Upper lobe of right lung (tissue), 1 donor: ENCODE data around the gene CFAP68. TPM values are rescaled to one million over a fixed set of nuclear protein-coding genes. Genes with fewer than 3 reads are reported as not detected.

Source experiments
- ATAC-seq: fragments of 200-7000 bp; cut with Tn5 transposase; one replicate; pipeline ENCODE4 v1.9.1; 2020; ENCODE audit warnings: mild to moderate bottlenecking, moderate library complexity
- DNase-seq: peaks from one replicate; pipeline ENCODE4 v3.0.0-alpha.2; 2020
- H3K27ac ChIP-seq: fragments of 200-600 bp; one replicate; pipeline ENCODE4 v1.8.0; 2022
- H3K27me3 ChIP-seq: fragments of 200-600 bp; one replicate; pipeline ENCODE4 v1.8.0; 2022; ENCODE audit warnings: mild to moderate bottlenecking
- H3K36me3 ChIP-seq: fragments of 200-600 bp; one replicate; pipeline ENCODE4 v1.8.0; 2022
- H3K4me1 ChIP-seq: fragments of 200-600 bp; one replicate; pipeline ENCODE4 v1.8.0; 2022
- H3K4me3 ChIP-seq: fragments of 200-600 bp; one replicate; pipeline ENCODE4 v1.8.0; 2022; ENCODE audit warnings: mild to moderate bottlenecking
- H3K9me3 ChIP-seq: fragments of 200-600 bp; one replicate; pipeline ENCODE4 v1.8.0; 2022
- intact Hi-C: fragments of 100-400 bp; cut with DNase I; formaldehyde crosslinking; loops from one replicate; pipeline ENCODE4 v1.11.0; 2022
- total RNA-seq: library from RNA; stranded (reverse); fragmentation: NEBNext Ultra II Directional; extraction: Animal tissue kit (Norgen Biotek cat#: 25700); gene quantifications from one replicate; pipeline ENCODE4 v1.2.1, GENCODE V29; 2021
- TF ChIP-seq, protein P1 (sequence below): fragments of 200-600 bp; IDR thresholded peaks from one replicate; pipeline ENCODE4 v1.8.0; 2022; ENCODE audit warnings: antibody characterized with exemption
- donor health status: DM: no; HTN: yes; CAD: no; lungs with severe emphysema.

The CFAP68 gene
- total RNA-seq, 1 donor from 2014 or later, result 20.0 TPM

DNA sequence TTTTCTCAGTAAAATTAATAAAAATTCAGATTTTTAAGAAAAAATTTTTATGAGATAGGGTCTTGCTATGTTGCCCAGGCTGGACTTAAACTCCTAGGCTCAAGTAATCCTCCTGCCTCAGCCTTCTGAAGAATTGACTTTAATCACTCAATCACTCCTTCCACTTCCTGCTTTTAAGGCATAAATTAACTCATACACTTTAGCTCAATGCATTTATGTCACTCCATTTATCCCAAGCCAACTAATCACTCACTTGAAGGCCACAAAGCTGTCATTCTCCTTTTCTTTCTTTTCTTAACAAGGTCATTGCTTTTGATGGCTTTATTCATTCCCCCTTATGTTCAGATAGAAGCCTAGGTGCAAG lies 8.8 kb upstream of the CFAP68 start:
- no peaks in the 10 kb centered on the region for H3K9me3 ChIP-seq
- intact Hi-C loops, result no loop called here
- TF ChIP-seq, protein P1, sequence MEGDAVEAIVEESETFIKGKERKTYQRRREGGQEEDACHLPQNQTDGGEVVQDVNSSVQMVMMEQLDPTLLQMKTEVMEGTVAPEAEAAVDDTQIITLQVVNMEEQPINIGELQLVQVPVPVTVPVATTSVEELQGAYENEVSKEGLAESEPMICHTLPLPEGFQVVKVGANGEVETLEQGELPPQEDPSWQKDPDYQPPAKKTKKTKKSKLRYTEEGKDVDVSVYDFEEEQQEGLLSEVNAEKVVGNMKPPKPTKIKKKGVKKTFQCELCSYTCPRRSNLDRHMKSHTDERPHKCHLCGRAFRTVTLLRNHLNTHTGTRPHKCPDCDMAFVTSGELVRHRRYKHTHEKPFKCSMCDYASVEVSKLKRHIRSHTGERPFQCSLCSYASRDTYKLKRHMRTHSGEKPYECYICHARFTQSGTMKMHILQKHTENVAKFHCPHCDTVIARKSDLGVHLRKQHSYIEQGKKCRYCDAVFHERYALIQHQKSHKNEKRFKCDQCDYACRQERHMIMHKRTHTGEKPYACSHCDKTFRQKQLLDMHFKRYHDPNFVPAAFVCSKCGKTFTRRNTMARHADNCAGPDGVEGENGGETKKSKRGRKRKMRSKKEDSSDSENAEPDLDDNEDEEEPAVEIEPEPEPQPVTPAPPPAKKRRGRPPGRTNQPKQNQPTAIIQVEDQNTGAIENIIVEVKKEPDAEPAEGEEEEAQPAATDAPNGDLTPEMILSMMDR, result no peak
- H3K4me1 ChIP-seq, result peaks cover 7% of the 10 kb centered on the region
- H3K27me3 ChIP-seq, result no peaks in the 10 kb centered on the region
- H3K36me3 ChIP-seq, result peaks cover 33% of the 10 kb centered on the region
- peak overlapping the region; percentile 85 for H3K27ac ChIP-seq
- DNase-seq, result no peak
- ATAC-seq, result no peak
- H3K4me3 ChIP-seq, result peak overlapping the region; percentile 86

DNA sequence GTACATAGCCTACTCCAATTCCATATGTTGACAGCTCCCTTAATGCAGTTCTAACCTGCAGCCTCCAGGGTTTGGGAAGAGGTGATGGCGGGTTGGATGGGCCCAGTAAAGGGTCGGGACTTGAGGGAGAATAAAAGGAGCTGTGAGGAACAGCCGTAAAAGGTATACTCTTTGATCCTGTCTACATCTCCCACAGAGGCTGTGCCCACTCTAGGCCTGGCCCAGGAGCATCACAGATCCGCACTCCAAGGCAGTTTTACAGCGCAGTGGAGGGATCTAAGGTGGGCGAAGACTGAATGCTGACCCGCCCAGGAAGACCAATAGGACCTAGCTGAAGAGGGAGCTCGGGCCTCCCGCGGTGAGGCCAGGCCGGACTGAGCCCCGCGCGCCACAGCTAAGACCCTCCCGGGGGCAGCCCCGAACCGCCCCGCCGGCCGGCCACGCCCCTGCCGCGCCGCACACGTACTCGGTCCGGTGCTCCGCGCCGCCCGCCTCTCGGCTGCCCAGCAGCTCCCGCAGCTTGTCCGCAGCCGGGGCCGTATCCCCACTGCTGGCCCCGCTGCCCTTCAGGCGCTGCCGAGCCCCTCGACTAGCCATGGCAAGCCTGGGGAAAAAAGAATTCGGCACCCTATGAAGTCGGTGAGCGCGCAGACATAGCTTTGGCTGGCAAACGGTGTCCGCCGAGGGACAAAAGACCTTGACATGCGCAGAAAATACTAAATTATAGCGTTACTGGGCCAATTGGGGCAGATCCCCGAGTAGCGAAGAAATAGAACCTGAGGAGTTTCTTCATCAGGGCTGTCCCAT lies 8.3 kb upstream of the CFAP68 start, which contains the start of gene ALG9:
TSS of gene ALG9 (minus strand) at position 696 of the 807 bp plus-strand sequence. CDS start at position 597, 99 bp downstream.
- H3K4me1 ChIP-seq, result peaks cover 7% of the 10 kb centered on the region
- intact Hi-C loops, result no loop called here
- H3K27me3 ChIP-seq, result no peaks in the 10 kb centered on the region
- ATAC-seq (peak; percentile 95), DNase-seq (peak; percentile 91)
- H3K9me3 ChIP-seq, result no peaks in the 10 kb centered on the region
- H3K27ac ChIP-seq, result peak within 1 kb of the TSS; percentile 85
- peak within 1 kb of the TSS; percentile 86 for H3K4me3 ChIP-seq
- TF ChIP-seq, protein P1, result no peak
- peaks cover 27% of the 10 kb centered on the region for H3K36me3 ChIP-seq

DNA sequence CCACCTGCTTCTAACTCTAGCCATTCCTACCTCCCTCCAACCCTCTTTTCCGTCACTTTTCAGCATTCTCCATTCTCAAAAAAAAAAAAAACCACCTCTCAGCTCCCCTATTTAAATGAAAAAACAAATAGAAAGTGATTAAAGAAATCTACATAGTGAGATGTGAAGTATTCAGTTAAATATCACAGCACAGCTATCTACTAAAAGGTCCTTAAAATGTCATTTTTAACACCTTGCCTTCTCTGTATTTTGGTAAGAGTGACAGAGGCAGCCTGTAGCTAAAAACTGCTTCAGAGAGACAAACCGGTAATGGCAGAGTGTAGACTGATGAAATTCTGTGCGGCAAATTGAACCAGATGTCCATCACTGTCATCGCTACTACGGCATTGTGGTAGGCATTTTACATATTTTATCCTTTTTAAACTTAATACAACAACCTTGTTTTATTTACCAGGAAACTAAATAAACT lies 7.6 kb upstream of the CFAP68 start:
- H3K36me3 ChIP-seq, result peaks cover 20% of the 10 kb centered on the region
- intact Hi-C loops, result no loop called here
- no peaks in the 10 kb centered on the region for H3K9me3 ChIP-seq
- peak overlapping the region; percentile 85 for H3K27ac ChIP-seq
- H3K4me1 ChIP-seq, result peaks cover 7% of the 10 kb centered on the region
- no peaks in the 10 kb centered on the region for H3K27me3 ChIP-seq
- TF ChIP-seq, protein P1, result no peak
- peak overlapping the region; percentile 86 for H3K4me3 ChIP-seq
- ATAC-seq (no peak), DNase-seq (no peak)

DNA sequence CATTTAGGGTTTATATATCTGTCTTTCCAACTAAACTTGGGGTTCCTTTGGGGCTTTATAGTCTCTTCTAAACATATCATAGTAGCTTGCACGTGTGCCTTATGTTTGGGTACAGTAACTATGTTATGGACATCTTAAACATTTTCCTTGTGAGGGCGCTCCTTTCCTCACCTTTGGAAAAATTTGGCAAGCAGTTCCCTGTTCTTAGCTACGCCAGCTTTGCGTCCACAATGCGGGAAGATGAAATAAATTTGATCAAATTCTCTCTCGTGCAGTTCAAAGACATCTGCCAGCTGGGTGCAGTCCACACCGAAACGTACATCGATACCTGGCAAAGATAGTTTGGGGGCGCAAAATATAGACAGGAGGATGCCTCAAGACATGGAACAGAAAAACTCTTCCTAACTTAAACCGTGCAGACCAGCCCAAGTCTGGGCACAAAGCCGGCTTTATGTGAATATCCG lies 924 bp upstream of the CFAP68 start:
- peak overlapping the region; percentile 73 for H3K4me3 ChIP-seq
- TF ChIP-seq, protein P1, result no peak
- peak overlapping the region; percentile 95 for H3K27ac ChIP-seq
- peaks cover 7% of the 10 kb centered on the region for H3K4me1 ChIP-seq
- H3K9me3 ChIP-seq, result no peaks in the 10 kb centered on the region
- no peak for DNase-seq
- no peaks in the 10 kb centered on the region for H3K27me3 ChIP-seq
- H3K36me3 ChIP-seq, result no peaks in the 10 kb centered on the region
- intact Hi-C loops, result no loop called here
- no peak for ATAC-seq

DNA sequence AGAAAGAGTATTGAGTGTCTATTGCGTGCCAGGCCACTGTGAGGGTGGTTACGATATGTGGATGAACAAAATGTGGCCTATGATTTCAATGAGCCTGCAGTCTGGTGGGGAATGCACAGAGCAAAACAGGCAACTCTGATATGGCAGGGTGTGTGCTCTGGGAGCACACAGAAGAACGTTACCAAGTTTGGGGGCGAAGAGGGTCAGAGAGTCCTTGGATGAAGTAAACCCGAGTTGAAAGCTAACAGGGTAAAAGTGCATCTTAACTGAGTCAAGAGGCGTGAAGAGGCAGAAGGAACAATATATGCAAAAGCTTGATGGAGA lies 258 bp downstream of the CFAP68 start:
- intact Hi-C loops, result no loop called here
- peak overlapping the region; percentile 95 for H3K27ac ChIP-seq
- no peak for DNase-seq

More for the DNA sequence above, 258 bp downstream of the CFAP68 start:
- Histone ChIP-seq H3K4me3 (peak overlapping the region; percentile 73), H3K4me1 (peaks cover 7% of the 10 kb centered on the region), H3K36me3 (no peaks in the 10 kb centered on the region), H3K27me3 (no peaks in the 10 kb centered on the region), H3K9me3 (no peaks in the 10 kb centered on the region)
- ATAC-seq, result no peak
- TF ChIP-seq, protein P1, result no peak
